A549 (cell line): ENCODE measurements around the gene MAP1LC3A.

Source experiments
- CTCF ChIP-seq: fragments of >200 bp; sonication (Bioruptor Twin); formaldehyde crosslinking; IDR thresholded peaks from 3 replicates; pipeline ENCODE4 v1.5.1; 2016
- MAX ChIP-seq: IDR thresholded peaks from 2 replicates; pipeline ENCODE4 v1.6.1; 2012
- RAD21 ChIP-seq, 2 experiments: fragments of >200 bp in 1 of 2; sonication (Bioruptor Twin) in 1 of 2; formaldehyde crosslinking in 1 of 2; IDR thresholded peaks in 1 of 2; conservative IDR thresholded peaks in 1 of 2; 2 replicates in 1 of 2; 3 replicates in 1 of 2; pipeline ENCODE4 v1.6.1; 2012 to 2018; ENCODE audit warnings: inconsistent platforms in 1 of 2
- RFX5 ChIP-seq: fragments of 450-650 bp; IDR thresholded peaks from 2 replicates; pipeline ENCODE4 v1.7.1; 2014; ENCODE audit warnings: antibody characterized with exemption, mild to moderate bottlenecking, moderate library complexity
- ZSCAN20 ChIP-seq: fragments of 250-450 bp; sonication (Bioruptor Pico); IDR thresholded peaks from 2 replicates; pipeline ENCODE4 v1.8.0; 2022; ENCODE audit warnings: mild to moderate bottlenecking, moderate library complexity

DNA sequence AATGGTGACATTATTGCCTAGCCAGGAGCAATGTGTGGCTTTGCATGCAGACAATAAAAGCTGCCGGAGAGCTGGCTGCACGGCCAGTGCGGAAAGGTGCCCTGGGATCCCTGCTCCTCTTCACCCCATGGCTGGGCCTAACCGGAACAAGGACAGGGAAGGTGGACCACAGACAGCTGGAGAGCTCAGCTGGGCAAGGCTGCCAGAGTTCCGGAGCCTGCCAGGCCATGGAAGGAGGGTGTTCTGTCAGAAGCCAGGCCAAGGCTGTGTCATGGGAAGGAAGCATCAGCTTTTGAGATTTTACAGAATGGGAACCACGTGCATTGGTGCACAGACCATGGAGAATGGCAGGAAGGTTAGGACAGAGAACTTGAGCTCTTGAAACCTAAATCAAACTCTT, 25.0 kb downstream of the MAP1LC3A start:
- no peak for TF ChIP-seq CTCF
- TF ChIP-seq RFX5: no peak
- no peak for TF ChIP-seq ZSCAN20 (CRISPR knock-in tag)
- TF ChIP-seq RAD21 (conservative IDR thresholded peaks at IDR 0.05 in 1 of 2, IDR thresholded peaks at IDR 0.05 in 1 of 2): no peak
- TF ChIP-seq MAX: no peak
